ENCODE results near the gene WDR37. TPM values are rescaled to one million over a fixed set of nuclear protein-coding genes. Genes with fewer than 3 reads are reported as not detected.
A peak's percentile ranks its signal among the peaks of the same experiment; 100 is the strongest.

Gene WDR37
- total and polyA plus RNA-seq, 9 of the 15 experiments (the other 6 are each of a cell fraction or from before 2014, with no cell fraction given), result 2.3 to 11.6 (median 6.7) TPM

DNA sequence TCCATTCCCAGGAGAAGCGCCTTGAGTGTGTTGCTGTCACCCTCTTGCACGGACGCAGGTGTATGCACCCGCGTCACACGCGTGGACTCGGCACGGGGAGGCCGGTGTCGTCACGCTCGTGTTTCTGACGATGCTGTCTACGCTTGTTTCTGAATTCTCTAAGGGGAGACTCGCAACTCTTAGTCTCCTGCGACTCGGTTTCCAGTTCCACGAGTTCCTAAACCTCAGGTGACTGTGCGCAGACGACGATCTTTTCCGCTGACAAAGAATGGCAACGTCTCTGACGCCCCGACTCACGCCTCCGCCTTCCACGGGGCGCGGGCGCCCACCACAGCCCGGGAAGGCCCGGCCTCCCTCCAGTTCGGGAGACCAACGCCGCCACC lies 7.8 kb upstream of the WDR37 start (continued):
- TF ChIP-seq KLF6 (CRISPR knock-in tag; IDR thresholded peaks at IDR 0.05; ENCODE audit: borderline replicate concordance) (no peak), FOXA3 (CRISPR knock-in tag; conservative IDR thresholded peaks at IDR 0.05 in 1 of 2, IDR thresholded peaks at IDR 0.05 in 1 of 2) (0 out of 4 replicates have a peak, but pooled peaks of 1 of the 2 experiments have one; percentile 28), HDAC1 (IDR thresholded peaks at IDR 0.05) (peak in 1 of 2 experiments; percentile 9; a peak in 1 of 4 replicates), FUS (optimal IDR thresholded peaks at IDR 0.05; ENCODE audit: low read depth, low read length) (no peak), NCOA2 (IDR thresholded peaks at IDR 0.05; ENCODE audit: partially characterized antibody in 2 of 2) (no peak), CREM (IDR thresholded peaks at IDR 0.05; ENCODE audit: low read depth) (0 out of 2 replicates have a peak, but pooled peaks have one; percentile 28)
- TF ChIP-seq, protein P1, sequence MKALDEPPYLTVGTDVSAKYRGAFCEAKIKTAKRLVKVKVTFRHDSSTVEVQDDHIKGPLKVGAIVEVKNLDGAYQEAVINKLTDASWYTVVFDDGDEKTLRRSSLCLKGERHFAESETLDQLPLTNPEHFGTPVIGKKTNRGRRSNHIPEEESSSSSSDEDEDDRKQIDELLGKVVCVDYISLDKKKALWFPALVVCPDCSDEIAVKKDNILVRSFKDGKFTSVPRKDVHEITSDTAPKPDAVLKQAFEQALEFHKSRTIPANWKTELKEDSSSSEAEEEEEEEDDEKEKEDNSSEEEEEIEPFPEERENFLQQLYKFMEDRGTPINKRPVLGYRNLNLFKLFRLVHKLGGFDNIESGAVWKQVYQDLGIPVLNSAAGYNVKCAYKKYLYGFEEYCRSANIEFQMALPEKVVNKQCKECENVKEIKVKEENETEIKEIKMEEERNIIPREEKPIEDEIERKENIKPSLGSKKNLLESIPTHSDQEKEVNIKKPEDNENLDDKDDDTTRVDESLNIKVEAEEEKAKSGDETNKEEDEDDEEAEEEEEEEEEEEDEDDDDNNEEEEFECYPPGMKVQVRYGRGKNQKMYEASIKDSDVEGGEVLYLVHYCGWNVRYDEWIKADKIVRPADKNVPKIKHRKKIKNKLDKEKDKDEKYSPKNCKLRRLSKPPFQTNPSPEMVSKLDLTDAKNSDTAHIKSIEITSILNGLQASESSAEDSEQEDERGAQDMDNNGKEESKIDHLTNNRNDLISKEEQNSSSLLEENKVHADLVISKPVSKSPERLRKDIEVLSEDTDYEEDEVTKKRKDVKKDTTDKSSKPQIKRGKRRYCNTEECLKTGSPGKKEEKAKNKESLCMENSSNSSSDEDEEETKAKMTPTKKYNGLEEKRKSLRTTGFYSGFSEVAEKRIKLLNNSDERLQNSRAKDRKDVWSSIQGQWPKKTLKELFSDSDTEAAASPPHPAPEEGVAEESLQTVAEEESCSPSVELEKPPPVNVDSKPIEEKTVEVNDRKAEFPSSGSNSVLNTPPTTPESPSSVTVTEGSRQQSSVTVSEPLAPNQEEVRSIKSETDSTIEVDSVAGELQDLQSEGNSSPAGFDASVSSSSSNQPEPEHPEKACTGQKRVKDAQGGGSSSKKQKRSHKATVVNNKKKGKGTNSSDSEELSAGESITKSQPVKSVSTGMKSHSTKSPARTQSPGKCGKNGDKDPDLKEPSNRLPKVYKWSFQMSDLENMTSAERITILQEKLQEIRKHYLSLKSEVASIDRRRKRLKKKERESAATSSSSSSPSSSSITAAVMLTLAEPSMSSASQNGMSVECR (CRISPR knock-in tag; IDR thresholded peaks at IDR 0.05), result peak; percentile 78
- TF ChIP-seq, protein P2, sequence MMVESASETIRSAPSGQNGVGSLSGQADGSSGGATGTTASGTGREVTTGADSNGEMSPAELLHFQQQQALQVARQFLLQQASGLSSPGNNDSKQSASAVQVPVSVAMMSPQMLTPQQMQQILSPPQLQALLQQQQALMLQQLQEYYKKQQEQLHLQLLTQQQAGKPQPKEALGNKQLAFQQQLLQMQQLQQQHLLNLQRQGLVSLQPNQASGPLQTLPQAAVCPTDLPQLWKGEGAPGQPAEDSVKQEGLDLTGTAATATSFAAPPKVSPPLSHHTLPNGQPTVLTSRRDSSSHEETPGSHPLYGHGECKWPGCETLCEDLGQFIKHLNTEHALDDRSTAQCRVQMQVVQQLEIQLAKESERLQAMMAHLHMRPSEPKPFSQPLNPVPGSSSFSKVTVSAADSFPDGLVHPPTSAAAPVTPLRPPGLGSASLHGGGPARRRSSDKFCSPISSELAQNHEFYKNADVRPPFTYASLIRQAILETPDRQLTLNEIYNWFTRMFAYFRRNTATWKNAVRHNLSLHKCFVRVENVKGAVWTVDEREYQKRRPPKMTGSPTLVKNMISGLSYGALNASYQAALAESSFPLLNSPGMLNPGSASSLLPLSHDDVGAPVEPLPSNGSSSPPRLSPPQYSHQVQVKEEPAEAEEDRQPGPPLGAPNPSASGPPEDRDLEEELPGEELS (CRISPR knock-in tag; IDR thresholded peaks at IDR 0.05; ENCODE audit: borderline replicate concordance), result no peak
- TF ChIP-seq, protein P3, sequence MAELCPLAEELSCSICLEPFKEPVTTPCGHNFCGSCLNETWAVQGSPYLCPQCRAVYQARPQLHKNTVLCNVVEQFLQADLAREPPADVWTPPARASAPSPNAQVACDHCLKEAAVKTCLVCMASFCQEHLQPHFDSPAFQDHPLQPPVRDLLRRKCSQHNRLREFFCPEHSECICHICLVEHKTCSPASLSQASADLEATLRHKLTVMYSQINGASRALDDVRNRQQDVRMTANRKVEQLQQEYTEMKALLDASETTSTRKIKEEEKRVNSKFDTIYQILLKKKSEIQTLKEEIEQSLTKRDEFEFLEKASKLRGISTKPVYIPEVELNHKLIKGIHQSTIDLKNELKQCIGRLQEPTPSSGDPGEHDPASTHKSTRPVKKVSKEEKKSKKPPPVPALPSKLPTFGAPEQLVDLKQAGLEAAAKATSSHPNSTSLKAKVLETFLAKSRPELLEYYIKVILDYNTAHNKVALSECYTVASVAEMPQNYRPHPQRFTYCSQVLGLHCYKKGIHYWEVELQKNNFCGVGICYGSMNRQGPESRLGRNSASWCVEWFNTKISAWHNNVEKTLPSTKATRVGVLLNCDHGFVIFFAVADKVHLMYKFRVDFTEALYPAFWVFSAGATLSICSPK (IDR thresholded peaks at IDR 0.05; ENCODE audit: borderline replicate concordance), result no peak
- TF ChIP-seq, protein P4, sequence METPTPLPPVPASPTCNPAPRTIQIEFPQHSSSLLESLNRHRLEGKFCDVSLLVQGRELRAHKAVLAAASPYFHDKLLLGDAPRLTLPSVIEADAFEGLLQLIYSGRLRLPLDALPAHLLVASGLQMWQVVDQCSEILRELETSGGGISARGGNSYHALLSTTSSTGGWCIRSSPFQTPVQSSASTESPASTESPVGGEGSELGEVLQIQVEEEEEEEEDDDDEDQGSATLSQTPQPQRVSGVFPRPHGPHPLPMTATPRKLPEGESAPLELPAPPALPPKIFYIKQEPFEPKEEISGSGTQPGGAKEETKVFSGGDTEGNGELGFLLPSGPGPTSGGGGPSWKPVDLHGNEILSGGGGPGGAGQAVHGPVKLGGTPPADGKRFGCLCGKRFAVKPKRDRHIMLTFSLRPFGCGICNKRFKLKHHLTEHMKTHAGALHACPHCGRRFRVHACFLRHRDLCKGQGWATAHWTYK (CRISPR knock-in tag; IDR thresholded peaks at IDR 0.05), result 0 out of 2 replicates have a peak, but pooled peaks have one; percentile 18
- TF ChIP-seq, protein P5, sequence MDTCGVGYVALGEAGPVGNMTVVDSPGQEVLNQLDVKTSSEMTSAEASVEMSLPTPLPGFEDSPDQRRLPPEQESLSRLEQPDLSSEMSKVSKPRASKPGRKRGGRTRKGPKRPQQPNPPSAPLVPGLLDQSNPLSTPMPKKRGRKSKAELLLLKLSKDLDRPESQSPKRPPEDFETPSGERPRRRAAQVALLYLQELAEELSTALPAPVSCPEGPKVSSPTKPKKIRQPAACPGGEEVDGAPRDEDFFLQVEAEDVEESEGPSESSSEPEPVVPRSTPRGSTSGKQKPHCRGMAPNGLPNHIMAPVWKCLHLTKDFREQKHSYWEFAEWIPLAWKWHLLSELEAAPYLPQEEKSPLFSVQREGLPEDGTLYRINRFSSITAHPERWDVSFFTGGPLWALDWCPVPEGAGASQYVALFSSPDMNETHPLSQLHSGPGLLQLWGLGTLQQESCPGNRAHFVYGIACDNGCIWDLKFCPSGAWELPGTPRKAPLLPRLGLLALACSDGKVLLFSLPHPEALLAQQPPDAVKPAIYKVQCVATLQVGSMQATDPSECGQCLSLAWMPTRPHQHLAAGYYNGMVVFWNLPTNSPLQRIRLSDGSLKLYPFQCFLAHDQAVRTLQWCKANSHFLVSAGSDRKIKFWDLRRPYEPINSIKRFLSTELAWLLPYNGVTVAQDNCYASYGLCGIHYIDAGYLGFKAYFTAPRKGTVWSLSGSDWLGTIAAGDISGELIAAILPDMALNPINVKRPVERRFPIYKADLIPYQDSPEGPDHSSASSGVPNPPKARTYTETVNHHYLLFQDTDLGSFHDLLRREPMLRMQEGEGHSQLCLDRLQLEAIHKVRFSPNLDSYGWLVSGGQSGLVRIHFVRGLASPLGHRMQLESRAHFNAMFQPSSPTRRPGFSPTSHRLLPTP (IDR thresholded peaks at IDR 0.05; ENCODE audit: borderline replicate concordance, extremely low read depth, insufficient read length), result no peak
- TF ChIP-seq, protein P6, sequence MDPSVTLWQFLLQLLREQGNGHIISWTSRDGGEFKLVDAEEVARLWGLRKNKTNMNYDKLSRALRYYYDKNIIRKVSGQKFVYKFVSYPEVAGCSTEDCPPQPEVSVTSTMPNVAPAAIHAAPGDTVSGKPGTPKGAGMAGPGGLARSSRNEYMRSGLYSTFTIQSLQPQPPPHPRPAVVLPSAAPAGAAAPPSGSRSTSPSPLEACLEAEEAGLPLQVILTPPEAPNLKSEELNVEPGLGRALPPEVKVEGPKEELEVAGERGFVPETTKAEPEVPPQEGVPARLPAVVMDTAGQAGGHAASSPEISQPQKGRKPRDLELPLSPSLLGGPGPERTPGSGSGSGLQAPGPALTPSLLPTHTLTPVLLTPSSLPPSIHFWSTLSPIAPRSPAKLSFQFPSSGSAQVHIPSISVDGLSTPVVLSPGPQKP (CRISPR knock-in tag; IDR thresholded peaks at IDR 0.05), result no peak

Measured in K562 (cell line).